K562 (cell line): ENCODE data around the gene ANKRD10. TPM values are rescaled to one million over a fixed set of nuclear protein-coding genes. Genes with fewer than 3 reads are reported as not detected.

ENCODE experiments used
- BDP1 ChIP-seq: IDR thresholded peaks from 3 replicates; pipeline ENCODE4 v1.6.1; 2011; ENCODE audit not compliant: insufficient read length, insufficient read depth
- CBX5 ChIP-seq: IDR thresholded peaks from 2 replicates; pipeline ENCODE4 v1.6.1; 2014; ENCODE audit warnings: low read depth, borderline replicate concordance
- HNRNPUL1 ChIP-seq: fragments of 200-400 bp; formaldehyde crosslinking; IDR thresholded peaks from 2 replicates; pipeline ENCODE4 v1.6.1; 2017; ENCODE audit warnings: low read length
- LCOR ChIP-seq: sonication (generic); formaldehyde crosslinking; IDR thresholded peaks from 2 replicates; pipeline ENCODE4 v1.8.0; 2022; ENCODE audit warnings: mild to moderate bottlenecking, missing genetic modification reagents
- PHTF2 ChIP-seq: fragments of 250-450 bp; sonication (Bioruptor Pico); IDR thresholded peaks from 2 replicates; pipeline ENCODE4 v1.5.0; 2021; ENCODE audit warnings: mild to moderate bottlenecking
- RCOR1 ChIP-seq, 2 experiments: IDR thresholded peaks; 2 replicates each; pipeline ENCODE4 v1.6.1; 2012; ENCODE audit warnings: low read depth in 2 of 2, low read length in 2 of 2, borderline replicate concordance in 1 of 2, improper control_type of control experiment in 1 of 2
- SMAD4 ChIP-seq: fragments of 250-450 bp; sonication (Bioruptor Pico); conservative IDR thresholded peaks from 2 replicates; pipeline ENCODE4 v1.8.0; 2021; ENCODE audit warnings: inconsistent platforms, mild to moderate bottlenecking, moderate library complexity
- ZC3H11A ChIP-seq: IDR thresholded peaks from 2 replicates; pipeline ENCODE4 v1.6.1; 2012; ENCODE audit warnings: low read depth, low read length, improper control_type of control experiment
- ZNF212 ChIP-seq: fragments of 450-650 bp; formaldehyde crosslinking; IDR thresholded peaks from 2 replicates; pipeline ENCODE4 v1.4.0; 2020; ENCODE audit warnings: mild to moderate bottlenecking
- ZNF445 ChIP-seq: fragments of 250-450 bp; sonication (Bioruptor Pico); IDR thresholded peaks from 2 replicates; pipeline ENCODE4 v1.4.0; 2020; ENCODE audit warnings: low read depth, mild to moderate bottlenecking, moderate library complexity
- polyA plus RNA-seq, 8 experiments: library from polyadenylated mRNA; depleted of rRNA in 4 of 8; stranded (reverse) in 5 of 8; unstranded in 3 of 8; fragments of >200 nt; fragmentation: Nextera tagmentation in 2 of 8; fragmentation: Illumina TruSeq in 1 of 8; extraction: Ambion mirVana in 2 of 8; extraction: Trizol in 1 of 8; gene quantifications; 2 replicates each; pipeline versions ENCODE4 v1.2.1 to v1.2.3, GENCODE V29; 2011 to 2014; ENCODE audit warnings: inconsistent platforms in 1 of 8, missing spikeins in 1 of 8
- total RNA-seq, 7 experiments: library from RNA; depleted of rRNA in 6 of 7; stranded (reverse); fragments of >200 nt in 6 of 7; fragmentation: Illumina TruSeq in 2 of 7; extraction: Trizol in 2 of 7; gene quantifications; 2 replicates each; pipeline versions ENCODE4 v1.2.1 to v1.2.3, GENCODE V29; 2011 to 2021; ENCODE audit warnings: low replicate concordance in 1 of 7
- TF ChIP-seq, protein P1 (sequence below): sonication (generic); formaldehyde crosslinking; IDR thresholded peaks from 2 replicates; pipeline ENCODE4 v1.8.0; 2022; ENCODE audit warnings: missing genetic modification reagents, mild to moderate bottlenecking, borderline replicate concordance
- TF ChIP-seq, protein P2 (sequence below): fragments of 250-450 bp; sonication (Bioruptor Pico); IDR thresholded peaks from 2 replicates; pipeline ENCODE4 v1.5.0; 2021
- TF ChIP-seq, protein P3 (sequence below): IDR thresholded peaks from 3 replicates; pipeline ENCODE4 v1.6.1; 2011; ENCODE audit warnings: borderline replicate concordance, mild to moderate bottlenecking, moderate library complexity; ENCODE audit not compliant: insufficient read length; ENCODE audit errors: extremely low read depth
- TF ChIP-seq, protein P4 (sequence below): fragments of 250-450 bp; sonication (Bioruptor Pico); IDR thresholded peaks from 2 replicates; pipeline ENCODE4 v1.8.0; 2022; ENCODE audit warnings: moderate library complexity, mild to moderate bottlenecking, inconsistent platforms
- TF ChIP-seq, protein P5 (sequence below): sonication (generic); formaldehyde crosslinking; IDR thresholded peaks from 2 replicates; pipeline ENCODE4 v1.8.0; 2022; ENCODE audit warnings: mild to moderate bottlenecking, missing genetic modification reagents
- TF ChIP-seq, protein P6 (sequence below): fragments of 450-650 bp; IDR thresholded peaks from 2 replicates; pipeline ENCODE4 v1.7.0; 2016; ENCODE audit warnings: borderline replicate concordance
- TF ChIP-seq, protein P7 (sequence below): sonication (generic); formaldehyde crosslinking; IDR thresholded peaks from 2 replicates; pipeline ENCODE4 v1.8.1; 2023; ENCODE audit warnings: mild to moderate bottlenecking, missing genetic modification reagents

Gene ANKRD10
- total and polyA plus RNA-seq, 9 of the 15 experiments (the other 6 are each of a cell fraction or from before 2014, with no cell fraction given) = 21.7 to 183 (median 45.0) TPM

DNA sequence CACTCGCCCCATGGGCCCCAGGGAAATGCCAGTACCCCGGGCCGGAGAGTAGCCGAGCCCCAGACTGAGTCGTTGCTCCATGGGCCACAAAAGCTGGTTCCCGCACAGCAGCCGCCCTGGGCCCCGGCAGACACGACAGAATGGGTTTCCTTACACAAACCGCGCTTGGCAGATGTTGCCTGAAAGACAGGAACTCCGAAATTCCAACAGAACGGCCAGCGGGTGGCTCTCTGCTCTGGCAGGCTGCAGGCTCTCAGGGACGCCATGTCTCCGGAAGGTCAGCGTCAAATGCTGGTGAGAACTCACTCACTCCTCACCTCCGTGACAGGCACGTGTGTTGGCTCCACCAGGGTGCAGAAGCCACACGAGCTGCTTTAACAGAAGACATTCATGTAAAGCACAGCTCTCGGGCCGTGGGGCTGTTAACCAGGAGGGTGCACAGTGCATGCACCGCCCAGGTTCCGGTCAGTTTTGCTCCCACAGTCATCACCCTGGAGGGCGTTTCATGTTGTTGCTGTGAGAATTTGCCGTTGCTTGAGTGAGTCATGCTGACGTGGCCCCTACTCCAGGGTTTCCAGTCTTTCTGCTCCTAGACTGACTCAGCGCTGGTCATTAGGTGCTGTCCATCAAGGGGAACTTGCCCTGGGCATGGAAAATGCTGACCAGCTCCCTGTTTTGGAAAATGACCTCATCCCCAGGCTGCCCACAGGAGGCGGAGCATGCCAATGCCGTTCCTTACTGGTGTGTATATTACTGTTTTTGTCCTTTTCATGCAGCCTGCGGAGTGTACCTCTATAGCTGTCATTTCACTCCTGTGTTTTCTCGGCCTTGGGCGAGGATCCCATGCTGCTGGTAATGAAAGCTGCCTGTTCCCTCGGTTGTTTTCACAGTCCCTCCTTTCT, 44.8 kb downstream of the ANKRD10 start (continued):
- TF ChIP-seq, protein P1, sequence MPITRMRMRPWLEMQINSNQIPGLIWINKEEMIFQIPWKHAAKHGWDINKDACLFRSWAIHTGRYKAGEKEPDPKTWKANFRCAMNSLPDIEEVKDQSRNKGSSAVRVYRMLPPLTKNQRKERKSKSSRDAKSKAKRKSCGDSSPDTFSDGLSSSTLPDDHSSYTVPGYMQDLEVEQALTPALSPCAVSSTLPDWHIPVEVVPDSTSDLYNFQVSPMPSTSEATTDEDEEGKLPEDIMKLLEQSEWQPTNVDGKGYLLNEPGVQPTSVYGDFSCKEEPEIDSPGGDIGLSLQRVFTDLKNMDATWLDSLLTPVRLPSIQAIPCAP (CRISPR knock-in tag) = no peak
- TF ChIP-seq, protein P2, sequence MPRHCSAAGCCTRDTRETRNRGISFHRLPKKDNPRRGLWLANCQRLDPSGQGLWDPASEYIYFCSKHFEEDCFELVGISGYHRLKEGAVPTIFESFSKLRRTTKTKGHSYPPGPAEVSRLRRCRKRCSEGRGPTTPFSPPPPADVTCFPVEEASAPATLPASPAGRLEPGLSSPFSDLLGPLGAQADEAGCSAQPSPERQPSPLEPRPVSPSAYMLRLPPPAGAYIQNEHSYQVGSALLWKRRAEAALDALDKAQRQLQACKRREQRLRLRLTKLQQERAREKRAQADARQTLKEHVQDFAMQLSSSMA (CRISPR knock-in tag) = no peak
- TF ChIP-seq HNRNPUL1 (no peak), SMAD4 (CRISPR knock-in tag) (no peak; the same call in 1 of the 2 replicates), ZC3H11A (no peak), LCOR (peak; percentile 47), ZNF445 (no peak), CBX5 (no peak), ZNF212 (no peak), PHTF2 (CRISPR knock-in tag) (no peak), BDP1 (no peak), RCOR1 (IDR thresholded peaks at IDR 0.05; ENCODE audit: borderline replicate concordance in 1 of 2, low read depth in 2 of 2, low read length in 2 of 2) (peak in 1 of 2 experiments; percentile 41; a peak in 1 of 4 replicates)
- TF ChIP-seq, protein P3, sequence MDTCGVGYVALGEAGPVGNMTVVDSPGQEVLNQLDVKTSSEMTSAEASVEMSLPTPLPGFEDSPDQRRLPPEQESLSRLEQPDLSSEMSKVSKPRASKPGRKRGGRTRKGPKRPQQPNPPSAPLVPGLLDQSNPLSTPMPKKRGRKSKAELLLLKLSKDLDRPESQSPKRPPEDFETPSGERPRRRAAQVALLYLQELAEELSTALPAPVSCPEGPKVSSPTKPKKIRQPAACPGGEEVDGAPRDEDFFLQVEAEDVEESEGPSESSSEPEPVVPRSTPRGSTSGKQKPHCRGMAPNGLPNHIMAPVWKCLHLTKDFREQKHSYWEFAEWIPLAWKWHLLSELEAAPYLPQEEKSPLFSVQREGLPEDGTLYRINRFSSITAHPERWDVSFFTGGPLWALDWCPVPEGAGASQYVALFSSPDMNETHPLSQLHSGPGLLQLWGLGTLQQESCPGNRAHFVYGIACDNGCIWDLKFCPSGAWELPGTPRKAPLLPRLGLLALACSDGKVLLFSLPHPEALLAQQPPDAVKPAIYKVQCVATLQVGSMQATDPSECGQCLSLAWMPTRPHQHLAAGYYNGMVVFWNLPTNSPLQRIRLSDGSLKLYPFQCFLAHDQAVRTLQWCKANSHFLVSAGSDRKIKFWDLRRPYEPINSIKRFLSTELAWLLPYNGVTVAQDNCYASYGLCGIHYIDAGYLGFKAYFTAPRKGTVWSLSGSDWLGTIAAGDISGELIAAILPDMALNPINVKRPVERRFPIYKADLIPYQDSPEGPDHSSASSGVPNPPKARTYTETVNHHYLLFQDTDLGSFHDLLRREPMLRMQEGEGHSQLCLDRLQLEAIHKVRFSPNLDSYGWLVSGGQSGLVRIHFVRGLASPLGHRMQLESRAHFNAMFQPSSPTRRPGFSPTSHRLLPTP = no peak
- TF ChIP-seq, protein P4, sequence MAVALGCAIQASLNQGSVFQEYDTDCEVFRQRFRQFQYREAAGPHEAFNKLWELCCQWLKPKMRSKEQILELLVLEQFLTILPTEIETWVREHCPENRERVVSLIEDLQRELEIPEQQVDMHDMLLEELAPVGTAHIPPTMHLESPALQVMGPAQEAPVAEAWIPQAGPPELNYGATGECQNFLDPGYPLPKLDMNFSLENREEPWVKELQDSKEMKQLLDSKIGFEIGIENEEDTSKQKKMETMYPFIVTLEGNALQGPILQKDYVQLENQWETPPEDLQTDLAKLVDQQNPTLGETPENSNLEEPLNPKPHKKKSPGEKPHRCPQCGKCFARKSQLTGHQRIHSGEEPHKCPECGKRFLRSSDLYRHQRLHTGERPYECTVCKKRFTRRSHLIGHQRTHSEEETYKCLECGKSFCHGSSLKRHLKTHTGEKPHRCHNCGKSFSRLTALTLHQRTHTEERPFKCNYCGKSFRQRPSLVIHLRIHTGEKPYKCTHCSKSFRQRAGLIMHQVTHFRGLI = no peak
- TF ChIP-seq, protein P5, sequence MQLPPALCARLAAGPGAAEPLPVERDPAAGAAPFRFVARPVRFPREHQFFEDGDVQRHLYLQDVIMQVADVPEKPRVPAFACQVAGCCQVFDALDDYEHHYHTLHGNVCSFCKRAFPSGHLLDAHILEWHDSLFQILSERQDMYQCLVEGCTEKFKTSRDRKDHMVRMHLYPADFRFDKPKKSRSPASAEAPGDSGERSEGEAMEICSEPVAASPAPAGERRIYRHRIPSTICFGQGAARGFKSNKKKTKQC = no peak; the same call in 1 of the 2 replicates
- TF ChIP-seq, protein P6, sequence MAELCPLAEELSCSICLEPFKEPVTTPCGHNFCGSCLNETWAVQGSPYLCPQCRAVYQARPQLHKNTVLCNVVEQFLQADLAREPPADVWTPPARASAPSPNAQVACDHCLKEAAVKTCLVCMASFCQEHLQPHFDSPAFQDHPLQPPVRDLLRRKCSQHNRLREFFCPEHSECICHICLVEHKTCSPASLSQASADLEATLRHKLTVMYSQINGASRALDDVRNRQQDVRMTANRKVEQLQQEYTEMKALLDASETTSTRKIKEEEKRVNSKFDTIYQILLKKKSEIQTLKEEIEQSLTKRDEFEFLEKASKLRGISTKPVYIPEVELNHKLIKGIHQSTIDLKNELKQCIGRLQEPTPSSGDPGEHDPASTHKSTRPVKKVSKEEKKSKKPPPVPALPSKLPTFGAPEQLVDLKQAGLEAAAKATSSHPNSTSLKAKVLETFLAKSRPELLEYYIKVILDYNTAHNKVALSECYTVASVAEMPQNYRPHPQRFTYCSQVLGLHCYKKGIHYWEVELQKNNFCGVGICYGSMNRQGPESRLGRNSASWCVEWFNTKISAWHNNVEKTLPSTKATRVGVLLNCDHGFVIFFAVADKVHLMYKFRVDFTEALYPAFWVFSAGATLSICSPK = no peak
- TF ChIP-seq, protein P7, sequence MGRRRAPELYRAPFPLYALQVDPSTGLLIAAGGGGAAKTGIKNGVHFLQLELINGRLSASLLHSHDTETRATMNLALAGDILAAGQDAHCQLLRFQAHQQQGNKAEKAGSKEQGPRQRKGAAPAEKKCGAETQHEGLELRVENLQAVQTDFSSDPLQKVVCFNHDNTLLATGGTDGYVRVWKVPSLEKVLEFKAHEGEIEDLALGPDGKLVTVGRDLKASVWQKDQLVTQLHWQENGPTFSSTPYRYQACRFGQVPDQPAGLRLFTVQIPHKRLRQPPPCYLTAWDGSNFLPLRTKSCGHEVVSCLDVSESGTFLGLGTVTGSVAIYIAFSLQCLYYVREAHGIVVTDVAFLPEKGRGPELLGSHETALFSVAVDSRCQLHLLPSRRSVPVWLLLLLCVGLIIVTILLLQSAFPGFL (CRISPR knock-in tag) = no peak
